HepG2 (cell line): Measurements from ENCODE around the gene ELANE.

Experiments
- CTCF ChIP-seq: sonication (generic); formaldehyde crosslinking; IDR thresholded peaks from 2 replicates; pipeline ENCODE4 v1.5.0; 2020; ENCODE audit warnings: mild to moderate bottlenecking, missing genetic modification reagents, moderate library complexity
- MAFF ChIP-seq: IDR thresholded peaks from 2 replicates; pipeline ENCODE4 v1.6.1; 2011; ENCODE audit warnings: low read depth, low read length, improper control_type of control experiment
- POLR2A ChIP-seq, 2 experiments: IDR thresholded peaks; 2 replicates each; pipeline ENCODE4 v1.6.1; 2011; ENCODE audit warnings: low read depth in 2 of 2, low read length in 2 of 2, mild to moderate bottlenecking in 1 of 2, moderate library complexity in 1 of 2; ENCODE audit not compliant: insufficient read depth in 1 of 2
- SETDB1 ChIP-seq: sonication (generic); formaldehyde crosslinking; IDR thresholded peaks from 2 replicates; pipeline ENCODE4 v1.5.1; 2020; ENCODE audit warnings: missing genetic modification reagents, mild to moderate bottlenecking, borderline replicate concordance
- ZNF121 ChIP-seq: sonication (generic); formaldehyde crosslinking; IDR thresholded peaks from 2 replicates; pipeline ENCODE4 v1.5.0; 2020; ENCODE audit warnings: mild to moderate bottlenecking, missing genetic modification reagents
- TF ChIP-seq, protein P1 (sequence below): IDR thresholded peaks from 2 replicates; pipeline ENCODE4 v1.6.1; 2016; ENCODE audit warnings: mild to moderate bottlenecking, missing biosample characterization, missing genetic modification reagents

DNA sequence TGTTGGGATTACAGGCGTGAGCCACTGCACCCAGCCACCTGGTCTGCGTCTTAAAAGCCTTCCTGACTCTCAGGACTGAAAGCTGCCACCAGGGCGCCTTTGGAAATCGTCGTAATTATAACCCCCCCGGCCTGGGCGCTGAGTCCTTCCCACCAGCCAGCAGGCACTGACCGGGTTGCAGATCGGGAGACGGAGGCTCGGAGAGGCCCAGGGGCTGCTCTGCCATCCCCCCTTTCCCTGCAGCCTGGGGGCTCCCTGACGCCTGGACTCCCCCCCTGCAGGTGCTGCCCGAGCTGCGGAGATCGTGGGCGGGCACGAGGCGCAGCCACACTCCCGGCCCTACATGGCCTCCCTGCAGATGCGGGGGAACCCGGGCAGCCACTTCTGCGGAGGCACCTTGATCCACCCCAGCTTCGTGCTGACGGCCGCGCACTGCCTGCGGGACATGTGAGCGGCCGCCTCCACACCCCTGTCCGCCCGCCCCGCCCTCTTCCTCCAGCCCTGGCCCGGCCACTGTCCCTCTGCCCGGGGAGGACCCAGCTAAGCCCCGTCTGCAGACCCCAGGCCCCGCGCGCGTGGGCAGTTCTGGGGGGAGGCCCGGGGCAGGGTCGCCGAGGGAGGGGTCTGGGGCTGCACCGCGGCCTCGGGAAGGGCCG, 8.8 kb upstream of the ELANE start:
- TF ChIP-seq ZNF121 (CRISPR knock-in tag) (0 out of 2 replicates have a peak, but pooled peaks have one; percentile 10), SETDB1 (CRISPR knock-in tag) (no peak), MAFF (no peak), CTCF (CRISPR knock-in tag) (no peak), POLR2A (IDR thresholded peaks at IDR 0.05; ENCODE audit: insufficient read depth in 1 of 2, low read depth in 2 of 2, low read length in 2 of 2) (no peak)
- TF ChIP-seq, protein P1, sequence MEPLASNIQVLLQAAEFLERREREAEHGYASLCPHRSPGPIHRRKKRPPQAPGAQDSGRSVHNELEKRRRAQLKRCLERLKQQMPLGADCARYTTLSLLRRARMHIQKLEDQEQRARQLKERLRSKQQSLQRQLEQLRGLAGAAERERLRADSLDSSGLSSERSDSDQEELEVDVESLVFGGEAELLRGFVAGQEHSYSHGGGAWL, result 0 out of 2 replicates have a peak, but pooled peaks have one; percentile 25
